Esophagus squamous epithelium (tissue), 4 donors: ENCODE measurements around the gene RFX8.

ENCODE experiments used
- POLR2A ChIP-seq, 4 donors: fragments of 450-650 bp; IDR thresholded peaks; one replicate each; pipeline ENCODE4 v1.6.1; 2017; ENCODE audit warnings: antibody characterized with exemption in 4 of 4, mild to moderate bottlenecking in 4 of 4, moderate library complexity in 3 of 4
- TF ChIP-seq, protein P1 (sequence below), 6 experiments: fragments of 450-650 bp in 4 of 6; fragments of 200-600 bp in 2 of 6; sonication (generic) in 2 of 6; IDR thresholded peaks; one replicate each; pipeline ENCODE4 v1.5.1; 2016 to 2019; ENCODE audit warnings: antibody characterized with exemption in 6 of 6, mild to moderate bottlenecking in 4 of 6, moderate library complexity in 4 of 6

DNA sequence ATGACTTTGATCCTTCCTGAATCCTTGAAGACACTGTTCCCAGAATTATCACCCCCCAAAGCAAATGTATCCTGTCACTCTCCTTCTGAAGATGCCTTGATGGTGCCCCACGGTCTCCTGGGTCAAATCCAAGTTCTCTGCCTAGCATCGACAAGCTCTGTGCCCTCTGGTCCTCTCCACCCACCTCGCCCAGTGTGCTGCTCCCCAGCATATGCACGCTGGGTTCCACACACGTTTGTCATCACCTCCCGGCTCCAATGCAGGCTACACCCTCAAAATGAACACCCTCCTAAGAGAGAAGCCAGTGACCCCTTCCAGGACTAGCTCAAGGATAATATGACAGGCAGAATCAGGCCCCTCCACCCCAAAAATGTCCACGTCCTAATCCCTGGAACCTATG lies 48.1 kb downstream of the RFX8 start:
- TF ChIP-seq, protein P1, sequence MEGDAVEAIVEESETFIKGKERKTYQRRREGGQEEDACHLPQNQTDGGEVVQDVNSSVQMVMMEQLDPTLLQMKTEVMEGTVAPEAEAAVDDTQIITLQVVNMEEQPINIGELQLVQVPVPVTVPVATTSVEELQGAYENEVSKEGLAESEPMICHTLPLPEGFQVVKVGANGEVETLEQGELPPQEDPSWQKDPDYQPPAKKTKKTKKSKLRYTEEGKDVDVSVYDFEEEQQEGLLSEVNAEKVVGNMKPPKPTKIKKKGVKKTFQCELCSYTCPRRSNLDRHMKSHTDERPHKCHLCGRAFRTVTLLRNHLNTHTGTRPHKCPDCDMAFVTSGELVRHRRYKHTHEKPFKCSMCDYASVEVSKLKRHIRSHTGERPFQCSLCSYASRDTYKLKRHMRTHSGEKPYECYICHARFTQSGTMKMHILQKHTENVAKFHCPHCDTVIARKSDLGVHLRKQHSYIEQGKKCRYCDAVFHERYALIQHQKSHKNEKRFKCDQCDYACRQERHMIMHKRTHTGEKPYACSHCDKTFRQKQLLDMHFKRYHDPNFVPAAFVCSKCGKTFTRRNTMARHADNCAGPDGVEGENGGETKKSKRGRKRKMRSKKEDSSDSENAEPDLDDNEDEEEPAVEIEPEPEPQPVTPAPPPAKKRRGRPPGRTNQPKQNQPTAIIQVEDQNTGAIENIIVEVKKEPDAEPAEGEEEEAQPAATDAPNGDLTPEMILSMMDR (IDR thresholded peaks at IDR 0.05): no peak
- TF ChIP-seq POLR2A (IDR thresholded peaks at IDR 0.05): no peak
